ENCODE data around the gene SYMPK.
"Not testable (repeated sequence)": the region's sequence is repeated elsewhere in the genome, so short reads cannot be mapped to it uniquely, and the experiment has no call there.

Gene SYMPK

GRCh38 chr19:45874620-45874966 is 11.6 kb upstream of the SYMPK start:
- no peak for DNase-seq
- intact Hi-C loops (cut with DNase I) = no loop called here

DNA sequence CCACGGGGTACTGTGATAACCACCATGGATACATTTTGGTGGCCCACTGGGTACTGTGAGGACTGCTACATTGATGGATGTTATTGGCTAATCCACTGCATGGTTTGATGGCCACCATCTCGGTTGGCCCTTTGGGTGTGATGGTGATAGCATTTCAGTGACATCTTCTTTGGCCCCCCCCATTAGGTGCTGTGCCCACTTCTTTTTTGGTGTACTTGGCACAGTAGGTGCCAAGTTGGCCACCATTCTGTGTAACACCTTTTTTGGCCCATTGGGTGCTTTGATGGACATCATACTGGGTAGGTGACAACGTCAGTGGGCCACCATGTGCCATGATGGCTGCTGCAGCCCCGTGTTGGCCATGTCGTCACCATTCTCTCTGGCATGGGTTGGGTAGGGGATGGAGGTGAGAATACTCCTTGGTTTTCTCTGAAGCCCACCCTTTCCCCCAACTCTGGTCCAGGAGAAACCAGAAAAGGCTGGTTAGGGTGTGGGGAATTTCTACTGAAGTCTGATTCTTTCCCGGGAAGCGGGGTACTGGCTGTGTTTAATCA is 10.3 kb upstream of the SYMPK start:
- no peak for DNase-seq
- intact Hi-C loops (cut with DNase I) = no loop called here

DNA sequence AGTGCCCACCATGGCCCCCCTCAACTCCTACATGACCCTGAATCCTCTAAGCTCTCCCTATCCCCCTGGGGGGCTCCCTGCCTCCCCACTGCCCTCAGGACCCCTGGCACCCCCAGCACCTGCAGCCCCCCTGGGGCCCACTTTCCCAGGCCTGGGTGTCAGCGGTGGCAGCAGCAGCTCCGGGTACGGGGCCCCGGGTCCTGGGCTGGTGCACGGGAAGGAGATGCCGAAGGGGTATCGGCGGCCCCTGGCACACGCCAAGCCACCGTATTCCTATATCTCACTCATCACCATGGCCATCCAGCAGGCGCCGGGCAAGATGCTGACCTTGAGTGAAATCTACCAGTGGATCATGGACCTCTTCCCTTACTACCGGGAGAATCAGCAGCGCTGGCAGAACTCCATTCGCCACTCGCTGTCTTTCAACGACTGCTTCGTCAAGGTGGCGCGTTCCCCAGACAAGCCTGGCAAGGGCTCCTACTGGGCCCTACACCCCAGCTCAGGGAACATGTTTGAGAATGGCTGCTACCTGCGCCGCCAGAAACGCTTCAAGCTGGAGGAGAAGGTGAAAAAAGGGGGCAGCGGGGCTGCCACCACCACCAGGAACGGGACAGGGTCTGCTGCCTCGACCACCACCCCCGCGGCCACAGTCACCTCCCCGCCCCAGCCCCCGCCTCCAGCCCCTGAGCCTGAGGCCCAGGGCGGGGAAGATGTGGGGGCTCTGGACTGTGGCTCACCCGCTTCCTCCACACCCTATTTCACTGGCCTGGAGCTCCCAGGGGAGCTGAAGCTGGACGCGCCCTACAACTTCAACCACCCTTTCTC is 9.4 kb upstream of the SYMPK start:
- intact Hi-C loops (cut with DNase I) = no loop called here
- DNase-seq = no peak

DNA sequence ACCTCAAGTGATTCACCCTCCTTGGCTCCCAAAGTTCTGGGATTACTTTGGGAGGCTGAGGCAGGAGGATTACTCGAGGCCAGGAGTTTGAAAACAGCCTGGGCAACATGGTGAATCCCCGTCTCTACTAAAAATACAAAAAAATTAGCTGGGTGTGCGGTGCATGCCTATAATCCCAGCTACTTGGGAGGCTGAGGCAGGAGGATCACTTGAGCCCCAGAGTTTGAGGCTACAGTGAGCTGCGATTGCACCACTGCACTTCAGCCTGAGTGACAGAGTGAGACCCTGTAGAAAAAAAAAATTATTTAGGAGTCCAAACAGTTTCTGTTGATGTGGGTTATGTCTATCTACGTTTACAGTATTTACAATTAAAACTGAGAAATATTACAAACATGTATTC is 7.9 kb upstream of the SYMPK start:
- DNase-seq = no peak
- intact Hi-C loops (cut with DNase I) = no loop called here

GRCh38 chr19:45867241-45867640 is 4.3 kb upstream of the SYMPK start:
- intact Hi-C loops (cut with DNase I); DNase-seq: not testable (repeated sequence)

- no peak for DNase-seq
- intact Hi-C loops (cut with DNase I) = no loop called here
Observed at GRCh38 chr19:45866400-45867176, 3.6 kb upstream of the SYMPK start.

- intact Hi-C loops (cut with DNase I) = no loop called here
- no peak for DNase-seq
Observed at GRCh38 chr19:45865269-45865948, 2.5 kb upstream of the SYMPK start.

GRCh38 chr19:45864629-45865082 is 1.7 kb upstream of the SYMPK start:
- intact Hi-C loops (cut with DNase I) = no loop called here
- DNase-seq = no peak

DNA sequence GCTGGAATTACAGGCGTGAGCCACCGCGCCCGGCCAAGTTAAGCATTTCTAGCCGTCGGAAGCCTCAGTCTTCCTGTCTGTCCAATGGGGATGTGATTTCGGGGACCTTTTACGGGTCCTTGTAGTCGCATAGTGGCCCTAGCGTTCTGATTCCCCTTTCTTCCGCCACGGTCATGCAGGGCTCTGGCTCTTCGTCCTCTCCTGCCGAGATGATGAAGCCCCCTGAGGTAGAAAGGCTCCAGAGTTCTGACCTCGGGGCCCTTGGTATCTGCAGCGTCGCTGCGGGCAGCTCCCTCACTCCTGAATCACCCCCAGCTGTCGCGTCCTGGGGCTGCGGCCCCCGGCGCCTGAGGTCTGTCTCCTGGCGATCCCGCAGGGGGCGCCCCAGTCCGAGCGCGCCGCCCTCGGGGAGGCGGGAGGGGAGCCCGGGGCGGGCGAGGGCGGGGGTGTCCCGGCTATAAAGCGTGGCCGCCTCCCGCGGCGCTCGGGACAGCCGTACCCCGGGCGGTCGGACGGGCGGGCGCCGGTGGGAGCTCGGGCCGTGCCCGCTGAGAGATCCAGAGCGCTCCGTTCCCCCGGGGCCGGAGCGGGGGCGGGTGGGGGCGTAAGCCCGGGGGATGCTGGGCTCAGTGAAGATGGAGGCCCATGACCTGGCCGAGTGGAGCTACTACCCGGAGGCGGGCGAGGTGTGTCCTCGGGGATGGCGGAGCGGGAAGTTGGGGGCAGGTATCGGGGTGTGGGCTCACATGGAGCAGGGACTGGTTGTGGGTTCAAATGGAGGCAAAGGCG is 1.1 kb upstream of the SYMPK start, which contains the start of gene FOXA3:
TSS of gene FOXA3 (plus strand) at position 487 of the 789 bp plus-strand sequence. CDS start at position 618, 131 bp downstream.
- peak in 21 of 42 donors; percentile 19 to 65 (median 33) for DNase-seq
- intact Hi-C loops (cut with DNase I) = loop anchor here (2.0 kb wide), 1 partner anchor 23 kb away; the partner anchor contains the start of gene IRF2BP1

DNA sequence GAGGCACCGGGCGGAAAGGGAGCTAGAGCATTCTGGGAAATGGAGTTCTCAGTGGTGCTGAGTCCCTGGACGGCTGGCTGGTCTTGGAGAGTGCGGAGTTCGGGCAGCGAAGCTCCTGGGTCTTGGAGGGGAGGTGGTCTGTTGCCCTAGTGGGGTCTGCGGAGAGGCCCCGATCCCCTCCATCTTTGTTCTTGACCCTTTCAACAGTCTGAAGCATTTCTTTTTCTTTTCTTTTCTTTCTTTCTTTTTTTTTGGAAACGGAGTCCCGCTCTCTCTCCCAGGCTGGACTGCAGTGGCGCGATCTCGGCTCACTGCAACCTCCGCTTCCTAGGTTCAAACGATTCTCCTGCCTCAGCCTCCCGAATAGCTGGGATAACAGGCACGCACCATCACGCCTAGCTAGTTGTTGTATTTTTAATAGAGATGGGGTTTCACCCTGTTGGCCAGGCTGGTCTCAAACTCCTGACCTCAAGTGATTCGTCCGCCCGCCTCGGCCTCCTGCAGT is 440 bp upstream of the SYMPK start:
- intact Hi-C loops (cut with DNase I) = loop anchor here (2.0 kb wide), 1 partner anchor 23 kb away; the partner anchor contains the start of gene IRF2BP1
- DNase-seq = no peak

DNA sequence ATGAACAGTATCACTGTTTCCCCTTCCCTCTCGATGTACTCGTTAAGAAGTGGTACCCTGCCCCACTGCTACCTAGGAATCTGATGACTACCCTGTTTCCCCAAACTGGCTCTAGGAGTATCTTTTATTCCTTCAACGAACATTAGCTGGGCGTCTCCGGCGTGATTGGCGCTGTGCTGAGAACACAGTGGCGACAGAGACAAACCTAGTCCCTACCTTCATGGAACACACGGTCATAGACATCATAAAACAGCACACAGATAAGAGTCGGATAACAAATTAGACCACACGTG is 730 bp downstream of the SYMPK start:
- intact Hi-C loops (cut with DNase I) = loop anchor here (2.0 kb wide), 1 partner anchor 25 kb away; the partner anchor contains the start of gene IRF2BP1
- DNase-seq = no peak

GRCh38 chr19:45860359-45861259 is 2.3 kb downstream of the SYMPK start:
- no peak for DNase-seq
- intact Hi-C loops (cut with DNase I) = no loop called here

GRCh38 chr19:45854167-45854778 is 8.7 kb downstream of the SYMPK start:
- no peak for DNase-seq
- intact Hi-C loops (cut with DNase I) = no loop called here

DNA sequence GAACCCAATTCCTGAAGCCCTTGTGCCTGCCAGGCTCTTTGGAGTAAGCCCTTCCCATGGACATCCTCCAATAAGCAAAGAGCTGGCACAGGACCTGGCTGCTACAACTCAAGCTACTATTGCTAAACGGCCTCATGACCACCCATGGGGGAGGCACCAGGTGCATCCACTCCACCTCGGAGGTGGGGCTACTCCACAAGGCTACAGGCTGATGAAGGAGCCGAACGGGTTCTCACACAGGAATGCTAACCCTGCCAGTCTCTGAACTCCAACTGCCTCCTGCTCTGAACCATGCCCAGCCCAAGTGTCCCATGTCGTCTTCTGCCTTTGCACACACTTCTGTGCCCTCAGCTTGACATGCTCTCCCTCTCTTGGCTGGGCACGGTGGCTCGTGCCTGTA is 10.0 kb downstream of the SYMPK start:
- intact Hi-C loops (cut with DNase I) = no loop called here
- DNase-seq = no peak

DNA sequence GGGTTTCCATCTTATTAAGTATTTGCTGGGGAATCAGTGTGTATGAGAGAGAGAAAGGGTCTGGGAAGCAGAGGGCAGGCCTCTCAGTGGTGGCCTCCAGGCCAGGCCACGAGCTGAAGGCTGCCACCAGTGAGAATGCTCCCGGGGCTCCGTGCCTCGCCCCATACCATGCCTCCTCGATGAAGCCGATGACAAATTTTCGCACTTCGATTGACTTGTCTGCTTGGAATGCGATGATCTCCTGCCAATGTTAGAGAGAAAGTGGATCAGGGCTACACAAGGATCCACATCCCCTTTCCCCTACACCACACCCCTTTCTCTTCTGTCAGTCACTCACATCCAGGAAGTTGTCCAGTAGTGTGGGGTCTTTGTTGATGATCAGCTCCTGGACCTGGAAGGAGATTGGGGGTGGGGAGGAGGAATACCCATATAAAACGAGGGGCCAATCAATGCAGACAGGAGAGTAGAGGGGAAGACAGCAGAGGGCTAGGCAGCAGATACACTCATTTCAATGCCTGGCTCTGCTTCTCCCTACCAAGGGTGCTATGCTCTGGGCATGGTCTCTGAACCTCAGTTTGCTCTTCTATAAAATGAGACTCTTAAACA is 10.7 kb downstream of the SYMPK start:
- no peak for DNase-seq
- intact Hi-C loops (cut with DNase I) = no loop called here

DNA sequence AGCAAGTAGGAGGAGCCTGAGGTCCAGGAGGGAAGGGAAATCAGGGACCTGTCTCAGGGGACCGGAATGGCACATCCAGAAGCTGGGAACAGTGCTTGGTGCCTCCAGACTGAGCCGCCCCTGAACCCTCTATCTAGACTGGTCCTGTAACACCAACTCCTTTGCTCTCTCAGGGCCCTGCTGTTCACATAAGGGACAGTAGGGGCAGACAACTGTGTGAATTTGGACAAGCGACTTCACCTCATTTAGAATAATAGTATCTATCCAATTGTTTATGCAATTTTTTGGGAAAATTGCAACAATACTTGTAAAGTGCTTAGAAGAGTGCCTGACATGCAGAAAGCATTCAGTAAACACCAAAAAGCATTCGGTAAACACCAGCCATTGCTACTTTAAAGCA is 14.0 kb downstream of the SYMPK start:
- no peak for DNase-seq
- intact Hi-C loops (cut with DNase I) = no loop called here

- intact Hi-C loops (cut with DNase I) = no loop called here
- no peak for DNase-seq
Observed at GRCh38 chr19:45847663-45848062, 15.3 kb downstream of the SYMPK start.

Measured in head of caudate nucleus (tissue), 42 donors.